Left lung (tissue), 10 donors: ENCODE data around the gene GCSH. TPM values are rescaled to one million over a fixed set of nuclear protein-coding genes. Genes with fewer than 3 reads are reported as not detected.
A peak's percentile ranks its signal among the peaks of the same experiment; 100 is the strongest.

Experiments
- ATAC-seq: fragments of 200-7000 bp; cut with Tn5 transposase; one replicate; pipeline ENCODE4 v1.9.1; 2020; ENCODE audit warnings: moderate library complexity
- DNase-seq, 4 donors: peaks; one replicate each; pipeline ENCODE4 v3.0.0-alpha.2; 2013 to 2020
- H3K27ac ChIP-seq, 2 donors: fragments of 200-600 bp; sonication (generic) in 1 of 2; one replicate each; pipeline versions ENCODE4 v1.5.0 to v1.8.0; 2020 to 2021
- H3K27me3 ChIP-seq, 2 donors: fragments of 200-600 bp; sonication (generic) in 1 of 2; one replicate each; pipeline versions ENCODE4 v1.5.0 to v1.8.0; 2020 to 2021
- H3K36me3 ChIP-seq, 2 donors: fragments of 200-600 bp; sonication (generic) in 1 of 2; one replicate each; pipeline versions ENCODE4 v1.5.0 to v1.8.0; 2020 to 2021
- H3K4me1 ChIP-seq, 2 donors: fragments of 200-600 bp; one replicate each; pipeline ENCODE4 v1.8.0; 2021
- H3K4me3 ChIP-seq, 2 donors: fragments of 200-600 bp; sonication (generic) in 1 of 2; one replicate each; pipeline versions ENCODE4 v1.5.0 to v1.8.0; 2020 to 2021; ENCODE audit warnings: mild to moderate bottlenecking in 1 of 2
- H3K9me3 ChIP-seq, 2 donors: fragments of 200-600 bp; sonication (generic) in 1 of 2; one replicate each; pipeline versions ENCODE4 v1.5.0 to v1.8.0; 2020 to 2021
- CTCF ChIP-seq, 2 donors: fragments of 200-600 bp; sonication (generic) in 1 of 2; IDR thresholded peaks; one replicate each; pipeline versions ENCODE4 v1.5.0 to v1.8.0; 2021; ENCODE audit warnings: antibody characterized with exemption in 2 of 2
- intact Hi-C, 2 donors: fragments of 100-400 bp; cut with DNase I; formaldehyde crosslinking; loops; one replicate each; pipeline versions ENCODE4 v1.11.2 to v1.14.2; 2022
- polyA plus RNA-seq, 6 donors: library from polyadenylated mRNA; unstranded; fragments of 120-200 nt; gene quantifications; one replicate each; pipeline ENCODE4 v1.2.1, GENCODE V29; 2013; ENCODE audit not compliant: insufficient read length in 6 of 6
- total RNA-seq, 2 donors: library from RNA; stranded (reverse); fragmentation: NEBNext Ultra II Directional; extraction: Animal tissue kit (Norgen Biotek cat#: 25700); gene quantifications; one replicate each; pipeline ENCODE4 v1.2.1, GENCODE V29; 2021
- donor health status: DM: no; HTN: yes; CAD: no.
- donor health status: DM: no; HTN: no; CAD: no.

The GCSH gene
- total and polyA plus RNA-seq, 8 donors, result 22.2 to 68.9 (median 65.4) TPM

DNA sequence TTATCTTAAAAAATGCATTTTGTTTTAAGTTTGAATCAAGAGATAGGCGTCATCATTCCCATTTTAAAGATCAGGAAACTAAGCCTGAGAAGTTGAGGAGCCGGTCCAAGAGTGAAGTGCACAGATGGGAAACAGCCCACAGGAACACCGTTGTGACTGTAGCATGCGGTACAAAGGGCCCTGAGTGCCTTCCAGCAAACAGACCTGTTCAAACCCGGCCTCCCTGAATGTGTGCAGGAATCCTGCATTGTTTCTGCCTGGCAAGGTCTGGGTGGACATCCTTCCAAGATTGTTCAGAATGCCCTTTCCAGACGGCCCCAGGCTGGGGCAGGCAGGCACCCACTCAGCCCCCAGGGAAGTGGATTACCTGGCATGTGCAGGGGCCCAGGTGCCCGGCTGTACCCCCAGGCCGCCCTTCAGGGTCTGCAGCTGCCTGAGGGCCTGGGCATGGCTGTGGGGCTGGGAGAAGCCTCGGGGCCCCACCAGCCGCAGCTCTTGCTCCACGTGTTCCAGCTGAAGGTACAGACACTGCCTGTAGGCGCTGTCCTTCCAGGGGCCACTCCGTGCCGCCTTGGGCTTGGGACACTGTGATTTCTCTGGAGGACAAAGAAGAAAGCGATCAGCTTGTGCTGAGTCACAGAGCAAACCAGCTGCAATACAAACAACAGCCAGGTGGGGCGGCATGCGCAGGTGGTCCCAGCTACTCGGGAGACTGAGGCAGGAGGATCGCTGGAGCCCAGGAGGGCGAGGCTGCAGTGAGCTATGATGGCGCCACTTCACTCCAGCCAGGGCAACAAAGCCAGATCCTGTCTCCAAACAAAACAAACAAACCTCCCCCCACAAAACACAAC is 45.0 kb upstream of the GCSH start:
- Histone ChIP-seq H3K27ac (no peak overlapping the region), H3K4me3 (no peak overlapping the region), H3K4me1 (no peaks in the 10 kb centered on the region), H3K27me3 (peaks cover 0 to 19% of the 10 kb centered on the region in 2 donors), H3K9me3 (no peaks in the 10 kb centered on the region), H3K36me3 (no peaks in the 10 kb centered on the region)
- DNase-seq (no peak), ATAC-seq (no peak)
- no peak for TF ChIP-seq CTCF (IDR thresholded peaks at IDR 0.05)
- intact Hi-C loops, result no loop called here

DNA sequence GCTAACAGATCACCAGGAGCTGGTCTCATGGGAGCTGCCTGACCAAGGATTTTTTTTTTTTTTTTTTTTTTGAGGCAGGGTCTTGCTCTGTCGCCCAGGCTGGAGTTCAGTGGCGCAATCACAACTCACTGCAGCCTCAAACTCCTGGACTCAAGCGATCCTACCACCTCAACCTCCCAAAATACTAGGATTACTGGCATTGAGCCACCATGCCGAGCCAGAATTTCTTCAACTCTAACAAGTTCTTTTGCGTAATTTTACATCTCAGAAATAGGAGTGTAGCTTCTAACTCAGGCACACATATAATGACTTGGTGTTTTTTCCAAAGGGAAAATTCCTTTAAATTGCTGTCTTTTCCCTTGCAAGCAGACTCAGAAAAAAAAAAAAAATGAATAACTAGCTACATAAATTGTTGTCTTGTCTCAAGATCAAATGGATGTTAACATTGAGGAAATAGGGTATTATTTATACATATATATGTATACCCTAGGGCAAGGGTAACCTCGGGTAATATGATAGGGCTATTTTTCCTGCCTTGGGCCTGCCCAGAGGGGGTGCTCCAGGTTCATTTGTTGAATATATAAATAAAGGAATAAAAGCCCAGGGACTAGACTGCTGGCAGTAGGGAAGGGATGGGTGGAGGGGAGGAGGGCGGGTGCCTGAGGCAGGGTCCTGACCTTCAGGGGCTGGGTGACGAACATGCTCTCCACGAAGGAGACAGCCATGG is 42.8 kb upstream of the GCSH start:
- no peaks in the 10 kb centered on the region for H3K9me3 ChIP-seq
- no peaks in the 10 kb centered on the region for H3K27me3 ChIP-seq
- no peak for TF ChIP-seq CTCF (IDR thresholded peaks at IDR 0.05)
- intact Hi-C loops, result no loop called here
- no peaks in the 10 kb centered on the region for H3K4me1 ChIP-seq
- DNase-seq (no peak), ATAC-seq (no peak)
- no peak overlapping the region for H3K4me3 ChIP-seq
- H3K36me3 ChIP-seq, result no peaks in the 10 kb centered on the region
- no peak overlapping the region for H3K27ac ChIP-seq

DNA sequence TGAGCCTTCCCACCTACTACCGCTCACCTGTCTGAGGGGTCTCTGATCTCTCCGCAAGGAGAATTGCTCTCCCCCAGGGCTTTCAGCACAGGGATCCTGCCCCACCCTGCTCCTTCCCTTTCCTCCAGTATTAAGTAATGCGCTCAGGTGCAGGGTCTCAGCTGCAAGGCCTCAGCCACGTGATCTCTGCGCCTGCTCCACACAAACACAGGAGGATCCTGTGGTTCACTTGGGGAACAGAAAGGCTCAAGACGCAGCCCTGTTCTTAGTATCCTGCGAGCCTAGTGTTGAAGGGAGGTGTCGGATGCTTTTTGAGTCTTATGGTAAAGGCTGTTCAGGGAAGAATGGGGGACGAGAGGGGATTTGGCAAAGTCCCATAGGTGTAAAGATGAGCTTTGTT is 41.6 kb upstream of the GCSH start:
- Histone ChIP-seq H3K36me3 (no peaks in the 10 kb centered on the region), H3K27ac (no peak overlapping the region), H3K4me1 (no peaks in the 10 kb centered on the region), H3K27me3 (no peaks in the 10 kb centered on the region), H3K4me3 (no peak overlapping the region), H3K9me3 (no peaks in the 10 kb centered on the region)
- DNase-seq (no peak), ATAC-seq (no peak)
- TF ChIP-seq CTCF (IDR thresholded peaks at IDR 0.05), result no peak
- intact Hi-C loops, result no loop called here

- Histone ChIP-seq H3K4me1 (no peaks in the 10 kb centered on the region), H3K36me3 (no peaks in the 10 kb centered on the region), H3K27ac (no peak overlapping the region), H3K4me3 (no peak overlapping the region), H3K27me3 (no peaks in the 10 kb centered on the region), H3K9me3 (no peaks in the 10 kb centered on the region)
- peak in 2 of 4 donors; percentile 37 to 51 for DNase-seq
- intact Hi-C loops, result no loop called here
- TF ChIP-seq CTCF (IDR thresholded peaks at IDR 0.05), result no peak
- ATAC-seq, result no peak
Observed at GRCh38 chr16:81136390-81137335, 40.5 kb upstream of the GCSH start.
